Smooth muscle cell (in vitro differentiated cells): Measurements from ENCODE around the gene TSPEAR. TPM values are rescaled to one million over a fixed set of nuclear protein-coding genes. Genes with fewer than 3 reads are reported as not detected.

Experiments
- DNase-seq: peaks from one replicate; lab custom pipeline; 2025; ENCODE audit not compliant: unreplicated experiment; lab: John Stamatoyannopoulos, UW
- H2AFZ ChIP-seq: fragments of 200-600 bp; sonication (generic); 2 replicates; pipeline ENCODE4 v1.6.0; 2016; ENCODE audit warnings: antibody characterized with exemption, low read depth, mild to moderate bottlenecking
- H3F3A ChIP-seq: fragments of 200-600 bp; sonication (generic); 2 replicates; pipeline ENCODE4 v1.6.0; 2017; ENCODE audit warnings: antibody characterized with exemption, low read depth
- H3K27ac ChIP-seq: fragments of 200-600 bp; sonication (generic); 2 replicates; pipeline ENCODE4 v1.5.1; 2016; ENCODE audit warnings: low read depth, mild to moderate bottlenecking
- H3K27me3 ChIP-seq: fragments of 200-600 bp; sonication (generic); 2 replicates; pipeline ENCODE4 v1.6.1; 2016; ENCODE audit warnings: low read depth, mild to moderate bottlenecking
- H3K36me3 ChIP-seq: fragments of 200-600 bp; sonication (generic); 2 replicates; pipeline ENCODE4 v1.5.1; 2016; ENCODE audit warnings: low read depth
- H3K4me1 ChIP-seq: fragments of 200-600 bp; sonication (generic); 2 replicates; pipeline ENCODE4 v1.5.1; 2016; ENCODE audit warnings: low read depth
- H3K4me2 ChIP-seq: fragments of 200-600 bp; sonication (generic); 2 replicates; pipeline ENCODE4 v1.6.0; 2016; ENCODE audit warnings: mild to moderate bottlenecking
- H3K4me3 ChIP-seq: fragments of 200-600 bp; sonication (generic); 2 replicates; pipeline ENCODE4 v1.5.1; 2016; ENCODE audit warnings: mild to moderate bottlenecking
- H3K79me2 ChIP-seq: fragments of 200-600 bp; sonication (generic); 2 replicates; pipeline ENCODE4 v1.6.0; 2016; ENCODE audit warnings: low read depth, mild to moderate bottlenecking
- H3K9ac ChIP-seq: fragments of 200-600 bp; sonication (generic); 2 replicates; pipeline ENCODE4 v1.6.0; 2016; ENCODE audit warnings: low read depth
- H3K9me3 ChIP-seq: fragments of 200-600 bp; sonication (generic); replicated peaks from 2 replicates; pipeline ENCODE4 v1.5.1; 2016; ENCODE audit warnings: low read depth
- H4K20me1 ChIP-seq: fragments of 200-600 bp; sonication (generic); 2 replicates; pipeline ENCODE4 v1.6.0; 2016; ENCODE audit warnings: low read depth
- CTCF ChIP-seq: fragments of 200-600 bp; sonication (generic); IDR thresholded peaks from 2 replicates; pipeline ENCODE4 v1.5.1; 2017; ENCODE audit warnings: borderline replicate concordance, mild to moderate bottlenecking, antibody characterized with exemption; ENCODE audit not compliant: insufficient read depth, poor library complexity, severe bottlenecking
- WGBS: methylation state at CpG from one replicate; pipeline ENCODE4 v1.1.7; 2016; ENCODE audit warnings: low lambda C conversion rate; 5-methylcytosine and 5-hydroxymethylcytosine counted together
- polyA plus RNA-seq: library from polyadenylated mRNA; unstranded; fragments of >200 nt; fragmentation: Nextera tagmentation; extraction: Ambion mirVana; gene quantifications from 2 replicates; pipeline ENCODE4 v1.2.1, GENCODE V29; 2016
- total RNA-seq: library from RNA; depleted of rRNA; stranded (reverse); fragments of >200 nt; gene quantifications from 2 replicates; pipeline ENCODE4 v1.2.3, GENCODE V29; 2014

TSPEAR gene
- total and polyA plus RNA-seq, 2 experiments from 2014 or later, result 0.71 TPM; not detected in 1

- no peaks in the 10 kb centered on the region for H3K4me1 ChIP-seq
- H3K36me3 ChIP-seq, result no peaks in the 10 kb centered on the region
- no peaks in the 10 kb centered on the region for H3K79me2 ChIP-seq
- DNase-seq, result no peak
- no peak overlapping the region for H3K9ac ChIP-seq
- H2AFZ ChIP-seq, result no peak overlapping the region
- 95% methylated on average over 26 of the region's 27 CpGs for WGBS
- H3K27me3 ChIP-seq, result no peaks in the 10 kb centered on the region
- no peaks in the 10 kb centered on the region for H3K9me3 ChIP-seq
- no peaks in the 10 kb centered on the region for H3F3A ChIP-seq
- no peak overlapping the region for H3K4me2 ChIP-seq
- peaks cover 14% of the 10 kb centered on the region for H4K20me1 ChIP-seq
- no peak for TF ChIP-seq CTCF
- H3K27ac ChIP-seq, result no peak overlapping the region
- no peak overlapping the region for H3K4me3 ChIP-seq
These were observed 209.0 kb downstream of the TSPEAR start for GRCh38 chr21:44502171-44502958.

GRCh38 chr21:44500111-44500510 lies 211.3 kb downstream of the TSPEAR start:
- Histone ChIP-seq H3K9me3 (no peaks in the 10 kb centered on the region), H3K9ac (no peak overlapping the region), H4K20me1 (peaks cover 14% of the 10 kb centered on the region), H3K36me3 (no peaks in the 10 kb centered on the region), H3K4me3 (no peak overlapping the region), H3K27ac (no peak overlapping the region), H3K4me2 (no peak overlapping the region), H2AFZ (no peak overlapping the region), H3K79me2 (no peaks in the 10 kb centered on the region), H3K27me3 (no peaks in the 10 kb centered on the region), H3K4me1 (peaks cover 7% of the 10 kb centered on the region), H3F3A (no peaks in the 10 kb centered on the region)
- WGBS, result 94% methylated on average over 19 of the region's 19 CpGs
- DNase-seq, result no peak
- TF ChIP-seq CTCF, result no peak

- no peak for DNase-seq
- no peak for TF ChIP-seq CTCF
- Histone ChIP-seq H3K27me3 (no peaks in the 10 kb centered on the region), H3K4me2 (no peak overlapping the region), H3K27ac (no peak overlapping the region), H3K4me1 (peaks cover 7% of the 10 kb centered on the region), H3K4me3 (no peak overlapping the region), H3K9ac (no peak overlapping the region), H3K9me3 (no peaks in the 10 kb centered on the region), H2AFZ (no peak overlapping the region), H4K20me1 (peaks cover 14% of the 10 kb centered on the region), H3K79me2 (no peaks in the 10 kb centered on the region), H3K36me3 (no peaks in the 10 kb centered on the region), H3F3A (no peaks in the 10 kb centered on the region)
- WGBS, result 96% methylated on average over 17 of the region's 23 CpGs
These were observed 211.7 kb downstream of the TSPEAR start for GRCh38 chr21:44499631-44500030.

- H3K27me3 ChIP-seq, result no peaks in the 10 kb centered on the region
- H3K4me1 ChIP-seq, result peaks cover 7% of the 10 kb centered on the region
- no peak overlapping the region for H3K4me2 ChIP-seq
- no peak overlapping the region for H3K4me3 ChIP-seq
- 97% methylated on average over 18 of the region's 18 CpGs for WGBS
- no peak overlapping the region for H3K9ac ChIP-seq
- no peak overlapping the region for H2AFZ ChIP-seq
- H4K20me1 ChIP-seq, result peaks cover 14% of the 10 kb centered on the region
- no peaks in the 10 kb centered on the region for H3K36me3 ChIP-seq
- no peak overlapping the region for H3K27ac ChIP-seq
- H3F3A ChIP-seq, result no peaks in the 10 kb centered on the region
- no peak for DNase-seq
- no peak for TF ChIP-seq CTCF
- H3K79me2 ChIP-seq, result no peaks in the 10 kb centered on the region
- no peaks in the 10 kb centered on the region for H3K9me3 ChIP-seq
These were observed 212.2 kb downstream of the TSPEAR start for GRCh38 chr21:44499211-44499560.
